ENCODE measurements around the gene L3MBTL1.

L3MBTL1 gene

DNA sequence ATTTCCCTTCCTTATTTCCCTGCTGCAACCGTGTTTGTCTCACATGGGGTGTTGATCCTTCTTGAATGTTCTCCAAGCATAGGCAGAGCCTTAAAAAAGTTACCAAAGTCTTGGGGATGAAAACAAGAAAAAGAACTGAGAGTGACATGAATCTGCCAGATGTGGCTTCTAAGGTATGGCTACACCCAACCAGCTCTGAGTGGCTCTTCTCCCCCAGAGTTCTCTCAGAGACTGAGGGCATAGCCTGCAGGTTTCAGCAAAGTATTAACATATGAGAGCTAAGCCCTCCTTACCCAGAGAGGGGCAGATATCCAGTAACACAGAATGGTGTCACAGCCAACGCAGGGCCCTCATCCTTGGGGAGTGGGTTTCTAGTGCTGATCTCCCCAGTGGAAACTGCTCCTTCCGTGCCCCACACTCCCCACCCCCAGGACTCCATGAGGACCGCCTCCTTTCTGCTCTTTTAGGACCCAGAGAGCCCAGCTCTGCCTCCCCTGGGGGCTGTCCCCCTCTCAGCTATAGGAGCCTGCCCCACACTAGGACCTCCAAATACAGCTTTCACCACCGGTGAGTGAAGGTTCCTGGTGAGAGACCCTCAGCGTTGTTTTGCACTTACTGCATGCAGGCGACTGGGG lies 28.0 kb downstream of the L3MBTL1 start:
- no peak for DNase-seq (ENCODE audit: low spot score)

DNA sequence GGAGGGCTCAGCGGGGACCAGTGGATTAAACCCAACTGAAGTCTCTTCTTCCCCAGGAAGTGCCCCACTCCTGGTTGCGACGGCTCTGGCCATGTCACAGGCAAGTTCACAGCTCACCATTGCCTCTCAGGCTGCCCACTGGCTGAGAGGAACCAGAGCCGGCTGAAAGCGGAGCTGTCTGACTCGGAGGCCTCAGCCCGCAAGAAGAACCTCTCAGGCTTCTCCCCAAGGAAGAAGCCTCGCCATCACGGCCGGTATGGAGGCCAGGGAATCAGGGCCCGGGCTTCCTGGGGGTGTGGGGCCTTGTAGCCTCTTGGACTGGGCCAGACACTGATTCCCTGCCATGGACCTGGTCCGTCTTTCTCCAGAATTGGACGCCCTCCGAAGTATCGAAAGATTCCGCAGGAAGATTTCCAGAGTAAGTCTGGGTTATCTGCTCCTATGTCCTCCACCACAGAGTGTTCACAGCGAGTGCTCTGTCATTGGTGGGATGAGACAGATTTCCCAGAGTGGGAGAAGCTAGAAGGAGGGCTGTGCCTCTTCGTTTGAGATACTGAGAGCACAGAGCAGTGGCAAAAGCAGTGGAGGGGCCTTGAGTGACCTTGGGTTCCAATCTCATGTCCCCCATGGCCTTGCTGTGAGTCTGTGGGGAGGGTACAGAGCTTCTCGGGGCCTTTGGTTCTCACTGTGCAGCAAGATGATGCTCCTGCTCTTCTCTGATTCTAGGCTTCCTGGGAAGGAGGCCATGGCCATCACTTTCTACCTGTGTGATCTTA lies 28.7 kb downstream of the L3MBTL1 start:
- DNase-seq (ENCODE audit: low spot score), result no peak

DNA sequence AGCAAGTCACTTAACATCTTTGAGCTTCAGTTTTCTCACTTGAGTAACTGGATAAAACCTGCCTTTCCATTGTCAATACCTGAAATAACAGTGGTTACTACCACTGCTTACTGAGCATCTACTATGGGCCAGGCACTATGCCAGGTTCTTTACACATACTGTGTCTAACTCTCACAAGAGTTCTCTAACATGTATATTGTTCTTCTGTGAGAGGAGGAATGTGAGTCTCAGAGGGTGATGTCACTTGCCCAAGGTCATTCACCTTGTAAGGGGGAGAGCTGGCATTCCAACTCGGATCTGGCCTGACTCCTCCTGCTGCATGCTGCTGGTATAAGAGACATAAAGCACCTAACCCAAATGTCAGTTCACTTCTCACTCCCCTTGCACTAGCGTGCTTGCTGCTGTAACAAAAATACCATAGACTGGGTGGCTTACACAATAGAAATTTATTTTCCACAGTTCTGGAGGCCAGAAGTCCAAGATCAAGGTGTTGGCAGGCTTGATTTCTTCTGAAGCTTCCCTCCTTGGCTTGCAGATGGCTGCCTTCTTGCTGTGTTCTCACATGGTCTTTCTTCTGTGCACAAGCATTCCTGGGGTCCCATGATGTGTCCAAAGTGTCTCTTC lies 29.4 kb downstream of the L3MBTL1 start:
- DNase-seq (ENCODE audit: low spot score), result no peak

DNA sequence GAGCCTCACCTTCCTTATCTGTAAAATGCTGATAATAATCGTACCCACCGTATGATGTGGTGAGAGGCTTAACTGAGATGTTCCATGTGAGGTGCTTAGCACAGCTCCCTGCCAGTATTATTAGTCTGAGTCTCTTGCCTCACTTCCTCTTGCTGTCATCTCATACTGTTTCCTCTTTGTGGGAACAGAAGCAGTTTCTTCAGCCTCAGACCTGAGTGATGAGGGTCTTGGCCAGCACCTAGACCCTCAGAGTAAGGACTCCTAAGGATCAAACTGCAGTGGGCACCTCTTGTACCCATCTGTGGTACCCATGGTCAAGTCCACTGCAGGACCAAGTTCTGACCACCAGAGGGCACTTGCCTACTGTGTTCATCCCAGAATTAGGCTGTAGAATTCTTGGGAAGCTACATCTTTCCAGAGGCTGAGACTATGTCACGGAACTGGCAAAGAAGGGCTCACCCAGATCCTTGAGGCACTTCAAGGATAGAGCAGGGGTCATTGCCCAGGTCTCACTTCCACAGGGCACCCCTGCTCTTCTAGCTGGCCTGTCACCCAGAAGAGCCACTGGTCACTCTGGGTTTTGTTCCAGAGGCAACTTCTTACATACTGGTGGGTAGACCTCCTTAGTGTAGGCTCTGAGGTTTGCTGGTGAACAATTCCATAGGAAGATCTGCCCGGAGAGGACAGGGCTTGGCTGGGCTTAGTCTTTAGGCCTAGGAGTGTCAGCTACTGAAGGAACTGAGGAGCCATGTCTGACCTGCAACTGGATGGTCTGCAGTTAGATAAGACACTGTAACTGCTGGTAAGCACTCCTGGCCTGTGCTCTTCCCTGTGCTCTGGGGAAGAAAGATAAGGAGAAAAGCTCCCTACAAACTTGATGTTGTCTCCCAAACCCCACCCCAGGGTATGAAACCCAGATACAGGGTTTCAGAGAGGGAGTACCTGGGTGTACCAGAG lies 30.7 kb downstream of the L3MBTL1 start:
- peak; percentile 83 for DNase-seq (ENCODE audit: low spot score)

DNA sequence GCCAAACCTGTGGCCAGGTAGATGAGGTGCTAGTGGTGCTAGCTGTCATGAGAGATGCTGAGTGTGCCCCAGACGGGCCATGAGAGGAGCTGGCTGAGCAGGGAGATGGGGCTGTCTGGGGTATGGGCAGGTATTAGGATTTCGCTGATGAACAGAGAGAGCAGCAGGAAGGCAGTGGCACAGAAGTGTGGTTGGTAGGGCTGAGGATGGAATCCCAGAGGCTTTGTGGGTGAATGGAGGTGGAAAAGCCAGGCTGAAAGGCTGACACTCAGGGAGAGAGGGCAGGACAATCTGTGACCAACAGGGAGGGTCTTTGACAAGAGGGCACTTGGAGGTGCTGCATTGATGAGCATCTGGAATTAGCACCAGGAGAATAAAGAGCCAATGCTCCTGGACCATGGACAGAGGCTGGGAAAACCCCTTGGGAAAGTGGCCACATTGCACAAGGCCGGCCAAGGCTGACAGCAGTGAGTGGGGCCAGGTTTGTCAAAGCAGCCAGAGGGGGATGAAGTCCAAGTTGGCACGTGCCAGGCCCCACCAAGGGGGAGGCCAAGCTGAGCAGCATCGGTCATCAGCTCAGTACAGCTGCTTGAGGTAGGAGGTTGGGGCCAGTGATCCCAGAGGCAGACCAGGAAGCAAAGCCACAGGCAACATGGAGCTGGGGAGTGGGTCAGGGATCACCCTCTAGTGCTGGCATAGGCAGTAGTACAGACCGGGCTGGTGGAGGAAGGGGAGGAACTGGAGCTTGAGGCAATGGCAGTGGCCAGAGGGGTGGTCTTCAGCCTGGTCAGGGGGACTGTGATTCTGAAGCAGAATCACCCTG lies 31.6 kb downstream of the L3MBTL1 start:
- no peak for DNase-seq (ENCODE audit: low spot score)

DNA sequence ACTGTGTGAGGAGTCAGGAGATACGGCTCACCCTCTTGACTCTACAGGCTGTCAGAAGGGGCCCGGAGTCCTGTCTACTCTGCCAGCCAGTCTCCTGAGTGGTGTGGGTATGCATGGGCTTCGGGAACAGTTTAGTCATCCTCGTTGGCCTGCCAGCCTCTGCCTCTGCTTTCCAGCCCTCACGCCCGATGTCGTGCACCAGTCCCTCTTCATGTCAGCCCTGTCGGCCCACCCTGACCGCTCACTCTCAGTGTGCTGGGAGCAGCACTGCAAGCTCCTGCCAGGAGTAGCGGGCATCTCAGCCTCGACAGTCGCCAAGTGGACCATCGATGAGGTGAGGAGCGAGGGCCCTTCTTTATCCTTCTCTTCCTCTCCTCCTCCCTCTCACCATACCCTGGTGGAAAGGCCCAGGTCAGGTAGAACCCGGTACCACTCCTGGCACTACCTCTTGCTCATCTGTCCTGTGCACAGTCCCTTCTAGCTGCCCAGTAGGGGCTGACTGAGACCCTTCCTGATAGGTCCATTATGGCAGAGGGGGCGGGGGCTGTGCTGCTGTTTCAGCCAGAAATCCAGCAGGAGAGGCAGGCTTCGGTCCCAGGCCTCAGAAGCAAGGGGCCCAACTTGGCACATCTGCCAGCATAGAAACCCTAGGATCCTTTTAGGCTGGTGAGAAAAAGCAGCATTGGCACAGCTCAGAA lies 32.6 kb downstream of the L3MBTL1 start:
- no peak for DNase-seq (ENCODE audit: low spot score)

DNA sequence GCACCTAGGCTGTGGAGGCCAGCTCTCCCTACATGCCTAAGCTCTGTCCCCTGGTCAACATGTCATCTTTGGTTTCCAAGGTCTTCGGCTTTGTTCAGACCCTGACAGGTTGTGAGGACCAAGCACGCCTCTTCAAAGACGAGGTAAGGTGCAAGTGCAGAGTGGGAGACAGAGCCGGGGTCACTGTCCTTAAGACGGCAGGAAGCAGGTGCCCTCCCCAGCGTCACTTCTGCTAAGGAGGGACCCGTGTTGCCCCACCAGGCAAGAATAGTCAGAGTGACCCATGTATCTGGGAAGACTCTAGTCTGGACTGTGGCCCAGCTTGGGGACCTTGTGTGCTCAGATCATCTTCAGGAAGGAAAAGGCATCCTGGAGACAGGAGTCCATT lies 33.2 kb downstream of the L3MBTL1 start:
- DNase-seq (ENCODE audit: low spot score), result no peak

DNA sequence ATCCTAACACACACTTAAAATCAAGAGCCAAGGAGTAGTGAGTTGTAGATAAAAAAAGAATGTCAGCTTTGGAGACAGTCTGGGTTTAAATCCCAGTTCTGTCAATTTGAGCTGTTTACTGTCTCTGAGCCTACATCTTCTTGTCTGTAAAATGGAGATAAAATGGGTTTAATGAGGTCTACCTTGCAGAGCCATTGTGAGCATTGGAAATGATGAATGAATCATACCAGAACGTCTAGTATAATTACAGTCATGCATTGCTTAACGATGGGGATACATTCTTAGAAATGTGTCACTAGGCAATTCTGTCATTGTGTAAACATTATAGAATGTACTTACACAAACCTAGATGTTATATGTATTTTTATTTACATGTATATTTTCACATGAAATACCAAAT lies 33.7 kb downstream of the L3MBTL1 start:
- no peak for DNase-seq (ENCODE audit: low spot score)

DNA sequence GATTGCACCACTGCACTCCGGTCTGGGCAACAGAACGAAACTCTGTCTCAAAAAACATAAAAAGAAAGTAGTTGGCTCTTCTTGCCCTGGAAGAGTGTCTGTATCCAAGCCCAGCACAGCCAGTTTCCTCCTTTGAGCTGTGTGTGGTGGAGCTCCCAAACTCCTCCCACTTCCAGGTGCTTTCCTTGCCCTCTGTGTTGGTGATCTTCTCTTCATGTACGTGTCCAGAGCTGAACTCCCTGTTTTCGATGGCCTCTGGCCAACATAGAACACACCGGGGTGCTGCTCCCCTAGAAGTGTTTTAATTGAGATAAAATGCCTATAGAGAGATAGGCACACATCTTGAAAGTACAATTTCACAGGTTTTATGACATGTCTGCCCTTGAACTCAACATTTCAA lies 34.7 kb downstream of the L3MBTL1 start:
- no peak for DNase-seq (ENCODE audit: low spot score)

DNA sequence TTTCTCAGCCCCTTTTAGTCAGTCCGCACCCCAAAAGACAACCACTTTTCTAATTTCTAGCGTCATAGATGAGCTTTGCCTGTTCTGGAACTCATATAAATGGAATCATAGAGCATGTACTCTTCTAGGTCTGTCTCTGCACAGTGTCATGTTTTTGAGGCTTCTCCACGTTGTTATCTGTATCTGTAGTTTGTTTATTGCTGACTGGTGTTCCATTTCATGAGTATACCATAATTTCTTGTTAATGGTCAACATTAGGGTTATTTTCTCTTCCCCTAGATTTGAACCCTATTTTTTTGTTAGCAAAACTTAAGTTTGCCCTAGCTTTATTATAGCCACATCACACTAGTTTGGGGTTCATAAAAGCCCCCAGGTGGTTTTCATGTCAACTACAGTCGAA lies 35.2 kb downstream of the L3MBTL1 start:
- no peak for DNase-seq (ENCODE audit: low spot score)

DNA sequence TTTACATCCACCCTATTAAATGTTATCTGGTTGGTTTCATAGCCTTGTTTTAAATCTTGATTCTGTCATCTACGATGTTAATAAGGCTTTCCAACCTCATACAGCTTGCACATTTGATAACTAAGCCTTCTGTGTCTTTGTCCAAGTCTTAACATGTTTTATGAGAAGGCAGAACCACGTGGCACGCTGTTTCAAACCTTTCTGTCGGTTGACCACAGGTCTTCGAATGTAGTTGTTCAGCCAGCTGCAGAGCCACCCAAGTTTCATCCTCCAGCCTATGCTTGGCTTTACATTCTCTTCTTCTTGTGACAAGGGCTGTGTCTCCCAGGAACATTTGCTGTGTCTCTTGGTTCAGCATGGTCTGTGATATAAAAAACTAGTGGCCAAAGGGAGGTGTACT lies 35.6 kb downstream of the L3MBTL1 start:
- DNase-seq (ENCODE audit: low spot score), result no peak

DNA sequence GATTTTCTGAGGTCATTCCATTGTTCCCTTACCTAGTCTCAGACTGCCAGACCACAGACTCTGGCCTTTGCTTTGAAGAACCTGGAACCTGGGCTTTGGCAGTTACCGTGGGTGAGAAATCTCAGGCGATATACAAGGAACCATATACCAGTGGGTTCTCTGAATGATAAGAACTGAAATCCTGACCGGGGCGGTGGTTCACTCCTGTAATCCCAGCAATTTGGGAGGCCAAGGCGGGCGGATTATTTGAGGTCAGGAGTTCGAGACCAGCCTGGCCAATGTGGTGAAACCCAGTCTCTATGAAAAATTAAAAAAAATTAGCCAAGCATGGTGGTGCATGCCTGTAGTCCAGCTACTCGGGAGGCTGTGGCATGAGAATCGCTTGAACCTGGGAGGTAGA lies 37.0 kb downstream of the L3MBTL1 start:
- DNase-seq (ENCODE audit: low spot score), result no peak

DNA sequence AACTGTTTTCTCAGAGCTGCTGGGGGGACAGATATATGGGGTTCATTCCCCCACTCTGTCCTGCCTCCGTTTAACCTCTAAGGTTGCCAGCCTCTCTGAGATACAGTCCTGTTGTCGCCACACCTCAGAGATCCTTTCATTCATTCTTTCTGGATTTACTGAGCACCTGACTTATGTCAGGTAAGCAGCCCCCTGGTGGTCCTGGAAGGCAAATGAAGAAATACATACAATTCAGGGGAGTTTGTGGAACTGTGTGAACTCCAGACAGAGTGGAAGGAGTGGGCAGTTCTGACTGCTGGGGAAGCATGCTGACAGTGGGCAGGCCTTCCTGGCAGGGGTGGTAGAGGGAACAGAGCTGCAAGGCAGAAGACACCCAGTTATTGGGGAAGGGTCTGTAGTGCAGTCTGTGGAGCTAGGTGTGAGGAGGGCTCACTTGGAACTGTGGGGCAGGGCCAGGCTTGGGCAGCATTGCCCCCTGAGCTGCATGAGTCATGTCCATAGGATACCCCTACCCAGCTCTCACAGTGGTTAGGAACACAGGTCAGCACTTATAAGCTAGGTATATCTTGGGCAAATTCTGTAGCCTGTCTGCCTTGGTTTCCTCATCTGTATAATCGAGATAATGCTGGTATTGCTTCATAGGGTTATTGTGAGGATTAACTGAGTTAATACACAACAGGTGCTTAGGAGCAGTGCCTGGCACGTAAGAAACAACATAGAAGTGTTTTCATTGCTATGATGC lies 38.5 kb downstream of the L3MBTL1 start:
- no peak for DNase-seq (ENCODE audit: low spot score)

DNA sequence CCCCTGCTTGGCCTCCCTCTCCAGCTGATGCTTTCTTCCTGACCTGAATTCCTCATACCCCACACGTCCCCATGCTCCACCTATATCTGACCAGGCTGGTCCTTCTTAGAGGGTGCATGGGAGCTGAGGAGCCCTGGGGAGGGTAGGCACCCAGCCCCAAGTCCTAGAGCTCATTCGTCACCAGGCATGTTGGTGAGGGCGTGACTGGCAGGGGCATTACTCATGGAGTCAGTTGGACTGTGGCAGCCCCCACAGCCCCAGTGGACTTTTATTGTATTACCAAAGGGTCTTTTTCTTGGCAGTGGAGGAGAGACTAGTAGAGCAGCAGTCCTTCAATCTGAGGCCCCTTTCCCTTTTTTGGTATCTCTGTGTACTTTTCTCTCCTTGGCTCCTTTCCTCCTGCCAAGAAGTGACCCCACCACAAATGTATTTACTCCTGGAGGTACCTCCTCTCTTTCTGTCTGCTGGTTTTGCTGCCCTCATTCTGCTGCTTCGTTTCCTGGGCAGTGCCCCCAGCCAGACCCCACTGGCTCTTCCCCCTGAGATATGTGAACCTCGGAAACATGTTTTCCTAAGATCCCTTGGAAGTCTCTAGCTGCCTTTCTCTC lies 40.9 kb downstream of the L3MBTL1 start:
- DNase-seq (ENCODE audit: low spot score), result no peak

DNA sequence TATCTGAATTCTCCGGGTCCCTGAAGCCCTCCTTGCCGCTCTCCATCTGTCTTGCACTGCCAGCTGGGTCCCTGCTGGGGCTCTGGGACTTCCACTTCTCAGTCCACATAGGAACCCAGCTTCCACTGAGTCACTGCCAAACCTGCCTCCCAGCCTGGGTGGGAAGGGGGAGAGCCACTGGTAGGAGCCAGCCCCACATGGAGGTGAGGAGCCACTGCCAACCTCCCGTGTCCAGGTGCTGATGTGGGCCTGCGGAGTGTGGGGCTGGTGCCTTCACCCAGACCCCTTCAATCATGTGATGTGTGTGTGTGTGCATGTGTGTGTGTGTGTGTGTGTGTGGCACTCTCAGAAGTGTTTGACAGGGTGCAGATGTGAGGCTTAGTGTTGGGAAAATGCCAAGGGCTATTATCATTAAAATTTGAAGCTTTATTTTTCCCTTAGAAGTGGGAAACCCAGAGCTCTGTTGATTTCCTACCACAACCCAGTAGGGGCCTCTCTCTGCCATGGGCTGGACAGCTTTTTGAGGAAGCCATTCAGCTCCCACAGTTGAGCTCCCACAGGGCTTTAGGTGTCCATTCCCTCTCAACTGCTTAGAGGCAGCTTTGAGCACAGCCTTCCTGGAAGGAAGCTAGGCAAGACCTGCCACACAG lies 42.0 kb downstream of the L3MBTL1 start:
- no peak for DNase-seq (ENCODE audit: low spot score)

DNA sequence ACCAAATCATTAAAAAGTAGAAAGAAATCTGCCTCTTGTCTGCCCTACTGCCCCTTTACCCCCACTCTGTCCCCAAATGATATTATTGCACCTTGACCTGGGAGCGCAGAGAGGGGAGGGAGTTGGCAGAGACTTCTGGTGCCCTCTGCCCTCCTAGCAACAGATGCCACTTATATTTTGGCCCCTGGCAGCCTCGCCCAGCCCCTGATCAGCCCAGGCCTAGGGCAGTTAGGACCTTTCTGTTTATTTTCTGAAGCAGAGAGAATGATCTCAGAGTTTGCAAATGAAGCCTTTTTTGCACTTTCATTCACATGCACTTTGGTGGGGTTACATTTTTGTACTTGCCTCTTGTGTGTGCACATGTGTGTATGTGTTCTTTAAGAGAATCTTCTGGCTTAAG lies 43.0 kb downstream of the L3MBTL1 start:
- no peak for DNase-seq (ENCODE audit: low spot score)

DNA sequence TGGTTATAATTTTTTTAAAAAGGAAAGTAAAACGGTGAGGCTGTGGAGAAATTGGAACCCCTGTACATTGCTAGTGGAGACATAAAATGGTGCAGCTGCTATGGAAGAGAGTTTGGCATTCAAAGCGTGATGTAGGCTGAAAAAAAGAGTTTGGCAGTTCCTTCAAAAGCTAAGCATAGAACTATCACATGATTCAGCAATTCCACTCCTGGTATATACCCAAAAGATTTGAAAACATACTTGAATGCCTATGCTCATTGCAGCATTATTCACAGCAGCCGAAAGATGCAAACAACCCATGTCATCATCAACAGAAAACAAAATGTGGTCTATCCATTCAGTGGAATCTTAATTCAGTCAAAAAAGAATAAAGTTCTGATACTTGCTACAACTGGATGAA lies 46.9 kb downstream of the L3MBTL1 start:
- DNase-seq (ENCODE audit: low spot score), result no peak

DNA sequence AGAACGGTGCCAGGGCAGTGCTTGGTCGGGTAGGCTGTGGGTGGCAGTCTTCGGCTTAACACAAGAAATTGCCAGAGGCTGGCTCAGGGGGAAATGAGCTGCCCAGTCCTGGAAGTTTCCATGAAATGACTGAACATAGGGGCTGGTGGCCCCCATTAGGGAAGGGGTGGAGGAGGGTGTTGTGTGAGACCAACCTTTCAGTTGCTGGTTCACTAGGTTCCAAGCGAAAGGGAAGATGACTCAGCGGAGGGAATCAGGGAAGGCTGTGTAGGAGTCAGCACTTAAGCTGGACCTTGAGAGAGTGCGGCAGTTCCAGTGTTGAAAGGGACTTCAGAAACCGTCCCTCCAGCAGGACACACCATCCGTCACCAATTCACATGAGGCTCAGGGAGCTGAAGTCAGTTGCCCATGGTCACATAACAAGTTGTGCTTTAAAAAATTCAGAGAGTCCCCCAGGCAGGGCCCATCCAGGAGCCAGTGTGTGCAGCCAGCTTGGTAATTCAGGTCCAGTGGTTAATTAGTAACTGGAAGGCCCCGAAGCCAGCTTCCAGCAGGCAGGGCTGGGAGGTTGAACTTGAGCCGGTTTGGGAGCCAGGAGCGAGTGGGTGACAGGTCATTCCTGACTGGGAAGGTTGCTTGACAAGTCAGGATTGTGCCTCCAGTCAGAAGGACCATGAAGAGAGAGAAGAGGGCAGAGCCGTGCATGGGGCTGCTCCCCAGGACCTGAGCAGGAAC lies 51.1 kb downstream of the L3MBTL1 start, which contains the start of gene SGK2:
SGK2 (plus strand) TSS at position 616 of the 735 bp plus-strand sequence. CDS start 7,469 bp downstream, outside the sequence.
- no peak for DNase-seq (ENCODE audit: low spot score)
